ENCODE measurements around the gene KCNN3.

DNA sequence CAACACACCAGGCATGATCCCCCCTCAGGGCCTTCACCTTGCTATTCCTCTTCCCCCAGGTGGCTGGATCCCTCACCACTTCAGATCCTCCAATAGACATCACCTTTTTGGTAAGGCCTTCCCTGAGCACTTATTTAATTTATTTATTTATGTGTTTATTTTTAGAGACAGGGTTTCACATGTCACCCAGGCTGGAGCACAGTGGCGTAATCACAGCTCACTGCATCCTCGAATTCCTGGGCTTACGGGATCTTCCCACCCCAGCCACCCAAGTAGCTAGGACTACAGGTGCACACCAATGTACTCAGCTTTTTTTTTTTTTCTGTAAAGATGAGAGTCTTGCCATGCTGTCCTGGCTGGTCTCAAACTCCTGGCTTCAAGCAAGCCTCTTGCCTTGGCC lies 17.2 kb downstream of the KCNN3 start:
- TF ChIP-seq POLR2A (IDR thresholded peaks at IDR 0.05): no peak
- no peak for TF ChIP-seq CTCF (IDR thresholded peaks at IDR 0.05)
- TF ChIP-seq POLR2AphosphoS5 (IDR thresholded peaks at IDR 0.05): no peak
- TF ChIP-seq EP300 (IDR thresholded peaks at IDR 0.05): no peak
